ENCODE data around the gene INPP5D.

INPP5D gene

DNA sequence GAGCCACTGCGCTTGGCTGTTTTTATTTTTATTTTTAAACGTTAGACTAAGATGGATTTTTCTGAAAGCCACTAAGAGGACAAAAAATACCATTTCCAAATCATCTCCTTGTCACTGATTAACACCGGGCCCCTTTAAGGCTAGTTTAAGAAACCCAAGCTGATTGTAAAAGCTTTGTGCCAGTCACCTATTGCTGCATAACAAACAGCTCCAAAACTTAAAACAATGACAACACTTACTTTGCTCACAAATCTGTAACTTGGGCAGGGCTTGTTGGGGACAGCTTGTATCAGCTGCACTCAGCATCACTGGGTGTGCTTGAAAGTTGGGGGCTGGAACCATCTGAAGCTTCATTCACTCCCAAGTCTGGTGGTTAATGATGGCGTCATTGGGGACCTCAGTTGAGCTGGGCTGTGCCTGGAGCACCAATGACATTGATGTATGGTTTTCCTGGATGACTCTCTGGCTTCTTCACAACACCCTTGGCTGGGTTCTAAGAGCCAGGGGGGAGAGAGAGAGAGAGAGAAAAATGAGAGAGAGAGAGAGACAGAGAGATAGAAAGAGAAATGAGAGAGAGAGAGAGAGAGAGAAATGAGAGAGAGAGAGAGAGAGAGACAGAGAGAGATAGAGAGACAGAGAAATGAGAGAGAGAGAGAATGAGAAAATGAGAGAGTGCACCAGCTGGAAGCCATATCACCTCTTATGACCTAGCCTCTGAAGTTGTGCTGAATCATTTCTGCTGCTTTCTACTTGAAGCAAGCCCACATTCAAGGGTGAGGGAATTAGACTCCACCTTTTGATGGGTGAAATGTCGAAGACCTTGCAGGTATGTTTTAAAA is 165.3 kb downstream of the INPP5D start:
- H3K36me3 ChIP-seq: no peaks in the 10 kb centered on the region
- no peak overlapping the region for H3K4me3 ChIP-seq (ENCODE audit: low read depth, low read length)

DNA sequence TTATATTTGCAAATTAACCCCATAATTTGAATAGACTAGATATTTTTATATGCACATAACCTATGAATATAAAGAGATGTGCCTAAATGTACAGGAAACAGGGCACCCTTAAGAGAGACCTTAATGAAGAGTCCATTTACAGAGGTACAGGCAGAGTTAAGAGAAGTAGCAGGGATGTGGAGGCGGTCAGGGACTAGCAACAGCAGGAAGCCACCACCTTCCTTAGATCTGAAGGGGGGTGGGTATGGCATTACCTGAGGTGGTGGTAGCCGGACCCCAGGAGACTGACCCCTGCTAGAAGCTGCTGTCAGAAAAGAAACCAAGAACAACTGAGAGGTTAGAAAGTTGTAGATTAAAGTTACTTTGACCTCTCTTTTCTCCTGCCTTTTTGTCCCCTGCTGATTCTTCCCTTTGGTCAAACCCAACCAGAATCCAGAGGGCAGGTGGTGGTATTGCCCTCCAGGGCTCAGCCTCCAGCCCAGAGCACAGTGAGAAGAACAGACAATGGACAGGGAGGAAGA is 166.4 kb downstream of the INPP5D start:
- TF ChIP-seq, protein P1, sequence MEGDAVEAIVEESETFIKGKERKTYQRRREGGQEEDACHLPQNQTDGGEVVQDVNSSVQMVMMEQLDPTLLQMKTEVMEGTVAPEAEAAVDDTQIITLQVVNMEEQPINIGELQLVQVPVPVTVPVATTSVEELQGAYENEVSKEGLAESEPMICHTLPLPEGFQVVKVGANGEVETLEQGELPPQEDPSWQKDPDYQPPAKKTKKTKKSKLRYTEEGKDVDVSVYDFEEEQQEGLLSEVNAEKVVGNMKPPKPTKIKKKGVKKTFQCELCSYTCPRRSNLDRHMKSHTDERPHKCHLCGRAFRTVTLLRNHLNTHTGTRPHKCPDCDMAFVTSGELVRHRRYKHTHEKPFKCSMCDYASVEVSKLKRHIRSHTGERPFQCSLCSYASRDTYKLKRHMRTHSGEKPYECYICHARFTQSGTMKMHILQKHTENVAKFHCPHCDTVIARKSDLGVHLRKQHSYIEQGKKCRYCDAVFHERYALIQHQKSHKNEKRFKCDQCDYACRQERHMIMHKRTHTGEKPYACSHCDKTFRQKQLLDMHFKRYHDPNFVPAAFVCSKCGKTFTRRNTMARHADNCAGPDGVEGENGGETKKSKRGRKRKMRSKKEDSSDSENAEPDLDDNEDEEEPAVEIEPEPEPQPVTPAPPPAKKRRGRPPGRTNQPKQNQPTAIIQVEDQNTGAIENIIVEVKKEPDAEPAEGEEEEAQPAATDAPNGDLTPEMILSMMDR (IDR thresholded peaks at IDR 0.05; ENCODE audit: low read depth, low read length): no peak
- Histone ChIP-seq H3K4me3 (ENCODE audit: low read depth, low read length) (no peak overlapping the region), H3K9me3 (no peaks in the 10 kb centered on the region; the same call in 1 of the 2 replicates), H3K4me1 (no peaks in the 10 kb centered on the region), H3K36me3 (no peaks in the 10 kb centered on the region), H3K27me3 (no peaks in the 10 kb centered on the region)
- no peak for DNase-seq

More for the DNA sequence above, 165.3 kb downstream of the INPP5D start:
- H3K27me3 ChIP-seq: no peaks in the 10 kb centered on the region
- TF ChIP-seq, protein P1 (IDR thresholded peaks at IDR 0.05; ENCODE audit: low read depth, low read length): no peak
- no peaks in the 10 kb centered on the region; the same call in 1 of the 2 replicates for H3K9me3 ChIP-seq
- DNase-seq: no peak
- no peaks in the 10 kb centered on the region for H3K4me1 ChIP-seq

DNA sequence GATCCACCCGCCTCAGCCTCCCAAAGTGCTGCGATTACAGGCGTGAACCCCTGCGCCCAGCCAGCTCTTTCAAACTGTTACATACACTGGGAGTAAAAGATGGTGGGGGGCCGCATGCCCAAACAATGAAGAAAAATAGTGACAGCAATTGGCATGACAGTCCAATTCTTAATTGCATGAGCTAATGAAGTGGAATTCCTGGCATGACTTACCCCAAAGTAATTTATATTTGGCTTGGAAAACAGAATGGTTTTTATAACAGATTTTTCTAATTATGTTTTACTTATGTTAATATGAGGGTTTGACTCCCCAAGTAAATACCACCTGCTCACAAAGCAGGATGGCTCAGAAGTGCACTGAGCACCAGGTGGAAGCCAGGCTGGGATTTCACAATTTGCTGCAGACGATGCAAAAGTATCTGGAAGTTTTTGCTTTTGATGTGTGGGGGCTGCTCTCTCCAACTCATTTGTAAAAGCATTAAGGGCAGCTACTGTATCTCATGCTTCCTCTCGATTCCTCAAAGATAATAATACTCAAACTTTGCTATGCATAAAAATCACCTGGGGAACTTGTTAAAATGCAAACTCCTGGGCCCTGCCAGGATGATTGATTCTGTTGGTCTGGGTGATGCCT is 167.3 kb downstream of the INPP5D start:
- no peak overlapping the region for H3K4me3 ChIP-seq (ENCODE audit: low read depth, low read length)
- TF ChIP-seq, protein P1 (IDR thresholded peaks at IDR 0.05; ENCODE audit: low read depth, low read length): no peak
- H3K9me3 ChIP-seq: no peaks in the 10 kb centered on the region; the same call in 1 of the 2 replicates
- no peaks in the 10 kb centered on the region for H3K36me3 ChIP-seq
- no peaks in the 10 kb centered on the region for H3K27me3 ChIP-seq
- DNase-seq: no peak
- no peaks in the 10 kb centered on the region for H3K4me1 ChIP-seq

DNA sequence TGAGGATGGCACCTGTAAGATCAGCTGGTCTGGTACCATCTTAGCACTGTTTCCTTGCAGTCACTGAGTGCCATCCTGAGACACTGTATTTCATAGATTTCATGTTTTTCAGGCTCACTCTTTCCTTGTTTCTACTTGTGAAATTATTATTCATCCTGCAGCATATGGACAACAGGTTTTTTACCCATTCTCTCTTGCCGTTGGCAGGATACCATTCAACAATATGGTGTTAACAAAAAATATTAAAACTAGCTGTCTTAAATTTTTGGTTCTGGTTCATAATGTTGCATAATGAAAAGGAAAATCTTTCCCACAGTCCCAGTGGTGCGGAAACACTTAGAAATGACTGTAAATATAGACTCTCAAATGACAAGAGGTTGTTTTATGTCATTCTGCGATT is 168.2 kb downstream of the INPP5D start:
- no peak for DNase-seq
- Histone ChIP-seq H3K27me3 (no peaks in the 10 kb centered on the region), H3K9me3 (no peaks in the 10 kb centered on the region; the same call in 1 of the 2 replicates), H3K4me3 (ENCODE audit: low read depth, low read length) (no peak overlapping the region), H3K36me3 (no peaks in the 10 kb centered on the region), H3K4me1 (no peaks in the 10 kb centered on the region)
- TF ChIP-seq, protein P1 (IDR thresholded peaks at IDR 0.05; ENCODE audit: low read depth, low read length): no peak

DNA sequence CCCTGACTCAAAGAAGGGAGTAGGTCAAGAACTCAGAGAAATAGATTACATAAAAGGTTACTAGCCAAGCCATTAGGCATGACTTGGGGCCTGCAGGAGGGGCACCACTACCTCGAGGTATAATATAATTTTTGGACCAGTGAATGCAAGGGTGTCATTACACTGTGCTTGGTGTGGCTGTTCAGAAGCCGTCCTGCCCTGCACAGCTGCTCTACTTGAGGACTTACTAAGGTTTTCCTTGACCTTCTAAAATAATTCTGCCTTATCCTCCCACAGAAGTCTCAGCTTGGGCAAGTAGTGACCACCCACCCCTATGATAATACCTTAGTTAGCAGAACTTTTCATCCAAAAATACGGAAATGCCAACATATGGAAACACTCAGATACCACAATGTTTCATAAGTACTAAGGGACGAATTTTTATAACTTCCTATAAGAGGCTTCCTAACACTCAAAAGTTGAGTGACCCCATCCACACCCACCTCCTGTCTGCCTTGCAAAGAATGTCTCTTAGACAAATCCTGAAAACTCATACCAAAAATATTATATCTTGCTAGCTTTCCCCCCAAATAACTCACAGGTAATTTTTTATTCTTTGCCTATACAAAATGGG is 173.6 kb downstream of the INPP5D start:
- no peak overlapping the region for H3K4me3 ChIP-seq (ENCODE audit: low read depth, low read length)
- H3K36me3 ChIP-seq: no peaks in the 10 kb centered on the region
- TF ChIP-seq, protein P1 (IDR thresholded peaks at IDR 0.05; ENCODE audit: low read depth, low read length): no peak
- no peak for DNase-seq
- no peaks in the 10 kb centered on the region; the same call in 1 of the 2 replicates for H3K9me3 ChIP-seq
- no peaks in the 10 kb centered on the region for H3K4me1 ChIP-seq
- H3K27me3 ChIP-seq: no peaks in the 10 kb centered on the region; the same call in 1 of the 2 replicates

Data from BE2C (cell line).